Memory B cell (primary cell): ENCODE data around the gene KCNQ4.

ENCODE experiments used
- ATAC-seq: fragments of 150-1000 bp; cut with Tn5 transposase; 2 replicates; pipeline ENCODE4 v1.10.0; 2021; ENCODE audit warnings: low read depth, mild to moderate bottlenecking, moderate library complexity
- DNase-seq, 2 donors: peaks; one replicate each; pipeline ENCODE4 v3.0.0; 2022; ENCODE audit warnings: low spot score in 2 of 2
- H3K27ac Mint-ChIP-seq: one replicate; pipeline ENCODE4 v1.8.0; 2022; ENCODE audit warnings: mild to moderate bottlenecking, moderate library complexity, mixed read lengths
- H3K27me3 Mint-ChIP-seq: one replicate; pipeline ENCODE4 v1.8.0; 2022; ENCODE audit warnings: mixed read lengths
- H3K36me3 Mint-ChIP-seq: one replicate; pipeline ENCODE4 v1.8.0; 2022; ENCODE audit warnings: mild to moderate bottlenecking, mixed read lengths
- H3K4me1 Mint-ChIP-seq: one replicate; pipeline ENCODE4 v1.8.0; 2022; ENCODE audit warnings: mixed read lengths
- H3K4me3 Mint-ChIP-seq: one replicate; pipeline ENCODE4 v1.8.0; 2022; ENCODE audit warnings: mild to moderate bottlenecking, moderate library complexity, mixed read lengths
- H3K9me3 Mint-ChIP-seq: one replicate; pipeline ENCODE4 v1.8.0; 2022; ENCODE audit warnings: mixed read lengths

Gene KCNQ4

GRCh38 chr1:40887652-40888051 lies 104.1 kb downstream of the KCNQ4 start:
- peaks cover 40% of the 10 kb centered on the region for H3K27me3 Mint-ChIP-seq
- H3K9me3 Mint-ChIP-seq: no peaks in the 10 kb centered on the region
- DNase-seq (no peak), ATAC-seq (no peak)
- H3K4me1 Mint-ChIP-seq: peaks cover 3% of the 10 kb centered on the region
- H3K36me3 Mint-ChIP-seq: peaks cover 4% of the 10 kb centered on the region
- H3K4me3 Mint-ChIP-seq: no peak overlapping the region
- H3K27ac Mint-ChIP-seq: no peak overlapping the region
